ENCODE data around the gene KCNJ5. TPM values are rescaled to one million over a fixed set of nuclear protein-coding genes. Genes with fewer than 3 reads are reported as not detected.

KCNJ5 gene
- polyA plus RNA-seq, 4 donors = 4.4 to 5.7 (median 5.0) TPM

DNA sequence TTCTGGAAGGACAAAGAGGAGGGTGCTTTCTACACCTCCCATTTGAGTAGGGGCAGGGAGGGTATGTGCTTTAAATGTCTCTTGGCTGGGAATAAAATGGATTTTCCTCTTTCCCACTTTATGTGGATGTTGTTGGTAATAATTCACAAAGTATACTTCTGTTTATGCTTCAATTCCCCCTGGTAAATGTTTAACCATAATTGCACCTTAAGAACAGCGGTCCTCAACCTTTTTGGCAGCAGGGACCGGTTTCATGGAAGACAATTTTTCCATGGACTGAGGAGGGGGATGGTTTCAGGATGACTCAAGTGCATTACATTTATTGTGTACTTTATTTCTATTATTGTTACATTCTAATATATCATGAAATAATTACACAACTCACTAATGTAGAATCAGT is 55.5 kb downstream of the KCNJ5 start:
- DNase-seq (ENCODE audit: low read depth in 4 of 4, low spot score in 3 of 4) = no peak

DNA sequence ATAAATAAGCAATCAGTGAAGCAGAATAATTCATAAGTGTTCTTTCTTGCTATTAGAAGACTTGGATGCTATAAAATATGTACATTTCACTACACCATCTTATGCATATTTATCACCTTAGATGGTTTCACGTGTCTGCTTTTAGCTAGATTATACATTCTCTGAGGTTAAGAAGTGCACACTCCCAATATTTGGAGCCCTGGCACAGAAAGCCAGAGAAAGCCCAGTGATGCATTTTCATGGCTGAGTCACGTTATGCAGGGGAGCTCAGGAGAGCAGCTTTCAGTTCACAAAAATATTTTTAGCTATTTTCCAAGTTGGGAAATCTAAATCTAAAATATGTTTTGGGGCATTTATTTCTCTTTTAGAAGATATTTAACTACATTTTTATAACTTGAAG is 56.6 kb downstream of the KCNJ5 start:
- DNase-seq (ENCODE audit: low read depth in 4 of 4, low spot score in 3 of 4) = no peak

DNA sequence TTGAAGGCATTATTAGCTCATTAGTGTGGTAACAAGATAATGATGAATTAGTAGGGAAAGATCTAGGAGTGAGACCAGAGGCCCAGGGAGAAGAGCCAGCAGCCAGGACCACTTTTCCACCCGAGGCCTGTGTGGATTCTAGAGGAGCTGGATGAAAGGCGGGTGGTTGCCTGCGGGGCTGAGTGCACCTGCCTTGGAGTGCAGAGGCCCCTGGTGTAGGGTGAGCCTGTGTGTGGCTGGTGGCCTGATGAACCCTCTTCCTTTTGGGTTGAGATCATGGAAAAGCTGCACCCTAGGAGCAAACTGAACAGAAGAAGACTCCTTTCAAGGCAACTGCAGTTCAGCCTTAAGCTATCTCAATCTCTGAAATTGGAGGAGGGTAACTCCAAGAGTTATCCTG is 57.4 kb downstream of the KCNJ5 start:
- no peak for DNase-seq (ENCODE audit: low read depth in 4 of 4, low spot score in 3 of 4)

DNA sequence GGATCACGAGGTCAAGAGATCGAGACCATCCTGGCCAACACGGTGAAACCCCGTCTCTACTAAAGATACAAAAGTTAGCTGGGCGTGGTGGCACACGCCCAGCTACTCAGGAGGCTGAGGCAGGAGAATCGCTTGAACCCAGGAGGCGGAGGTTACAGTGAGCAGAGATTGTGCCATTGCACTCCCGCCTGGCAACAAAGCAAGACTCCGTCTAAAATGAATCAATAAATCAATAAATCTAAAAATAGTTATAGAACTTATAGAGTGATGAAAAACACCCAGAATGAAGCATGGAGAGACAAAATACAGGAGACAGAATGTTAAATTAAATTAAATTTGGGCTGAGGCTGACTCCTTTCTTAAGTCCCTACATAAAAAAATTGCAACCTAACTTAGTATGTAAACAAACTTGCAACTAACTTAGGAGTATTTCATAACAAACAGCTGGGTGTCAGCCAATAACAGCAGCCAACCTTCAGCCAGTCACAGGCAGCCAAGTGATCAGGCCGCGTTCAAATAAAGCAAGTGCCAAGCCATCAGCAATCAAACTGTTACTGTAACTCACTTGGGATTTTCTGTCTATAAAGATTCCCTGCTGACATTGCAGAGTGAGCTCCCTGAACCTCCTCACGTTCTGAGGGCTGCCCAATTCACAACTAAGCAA is 58.8 kb downstream of the KCNJ5 start:
- DNase-seq (ENCODE audit: low read depth in 4 of 4, low spot score in 3 of 4) = no peak

DNA sequence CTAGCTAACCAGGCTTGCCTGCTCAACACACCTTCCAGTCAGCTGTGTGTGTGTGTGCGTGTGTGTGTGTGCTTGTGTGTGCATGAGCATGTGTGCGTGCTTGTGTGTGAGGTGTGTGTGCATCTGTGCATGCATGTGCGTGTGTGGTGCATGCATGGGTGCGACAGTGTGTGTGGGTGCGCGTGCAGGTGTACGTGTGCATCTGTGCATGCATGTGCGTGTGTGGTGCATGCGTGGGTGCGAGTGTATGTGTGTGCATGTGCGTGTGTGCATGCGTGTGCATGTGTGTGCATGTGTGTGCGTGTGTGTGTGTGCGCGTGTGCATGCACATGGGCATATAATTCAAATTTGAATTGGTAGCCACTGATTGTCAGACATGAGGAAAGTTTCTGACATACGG is 62.0 kb downstream of the KCNJ5 start:
- no peak for DNase-seq (ENCODE audit: low read depth in 4 of 4, low spot score in 3 of 4)

DNA sequence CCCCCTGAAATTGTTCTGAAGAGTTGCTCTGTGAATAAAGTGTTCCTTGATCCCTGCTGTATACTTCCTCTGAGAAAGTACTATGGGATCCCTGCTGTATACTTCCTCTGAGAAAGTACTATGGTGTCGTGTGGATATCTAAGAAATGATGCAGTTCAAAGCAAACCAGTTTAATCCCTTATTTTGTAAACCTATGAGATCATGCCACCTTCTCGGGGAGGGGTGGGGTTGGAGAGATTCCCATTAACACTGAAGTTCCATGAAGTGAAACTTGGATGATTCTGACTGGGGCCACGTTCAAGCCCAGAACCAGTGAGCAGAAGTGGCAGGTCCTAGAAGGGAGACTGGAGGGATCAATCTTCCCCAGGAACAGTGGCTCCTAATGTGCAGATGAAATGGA is 64.5 kb downstream of the KCNJ5 start:
- no peak for DNase-seq (ENCODE audit: low read depth in 4 of 4, low spot score in 3 of 4)

DNA sequence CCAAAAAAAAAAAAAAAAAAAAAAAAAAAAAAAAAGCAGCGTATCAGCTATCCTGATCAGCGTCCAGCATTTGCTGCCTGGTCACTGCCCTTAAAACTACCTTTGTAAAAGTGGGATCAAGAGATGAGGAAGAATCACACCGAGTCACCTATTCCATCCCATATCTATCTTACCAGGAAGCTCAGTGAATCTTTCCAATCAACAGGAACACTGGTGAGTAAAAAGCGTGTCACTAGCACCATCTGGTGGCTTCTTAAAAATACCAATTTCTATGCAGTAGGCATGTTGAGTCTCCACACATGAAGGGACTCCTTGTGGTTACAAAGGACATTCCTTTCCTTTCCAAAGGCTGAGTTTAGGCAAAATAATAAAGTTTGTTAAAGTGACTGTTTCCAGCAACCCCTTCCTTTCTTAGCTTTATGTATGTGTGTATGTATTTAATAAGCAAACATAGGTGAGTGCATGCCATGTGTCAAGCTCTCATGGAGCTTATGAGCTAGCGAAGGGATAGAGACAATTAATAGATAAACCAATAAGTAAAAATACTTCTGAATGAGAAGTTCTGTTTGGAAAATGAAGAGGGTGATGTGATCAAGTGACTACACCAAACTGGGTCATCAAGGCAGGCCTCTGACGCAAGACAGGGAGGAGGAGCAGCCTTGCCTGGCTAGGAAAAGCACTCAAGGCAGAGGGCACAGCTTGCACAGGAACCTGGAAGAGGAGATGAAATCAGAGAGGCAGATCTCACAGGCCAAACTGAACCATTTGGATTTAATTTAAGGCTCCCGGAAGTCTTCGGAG is 65.4 kb downstream of the KCNJ5 start:
- peak; percentile 63 to 70 (median 64) for DNase-seq (ENCODE audit: low read depth in 4 of 4, low spot score in 3 of 4)

DNA sequence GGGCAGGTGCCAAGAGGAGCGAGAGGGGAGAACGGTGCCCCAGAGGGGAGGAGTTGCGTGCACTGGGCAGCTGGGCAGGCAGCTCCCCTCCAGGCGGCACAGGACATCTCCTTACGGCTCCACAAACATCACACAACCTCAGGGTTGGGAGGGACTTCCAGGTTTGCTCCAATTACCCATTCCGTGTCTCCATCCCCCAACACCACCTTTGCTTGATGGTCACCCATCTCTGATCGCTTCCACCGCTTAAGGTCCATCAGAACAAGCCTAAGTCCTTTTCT is 66.0 kb downstream of the KCNJ5 start:
- no peak for DNase-seq (ENCODE audit: low read depth in 4 of 4, low spot score in 3 of 4)

DNA sequence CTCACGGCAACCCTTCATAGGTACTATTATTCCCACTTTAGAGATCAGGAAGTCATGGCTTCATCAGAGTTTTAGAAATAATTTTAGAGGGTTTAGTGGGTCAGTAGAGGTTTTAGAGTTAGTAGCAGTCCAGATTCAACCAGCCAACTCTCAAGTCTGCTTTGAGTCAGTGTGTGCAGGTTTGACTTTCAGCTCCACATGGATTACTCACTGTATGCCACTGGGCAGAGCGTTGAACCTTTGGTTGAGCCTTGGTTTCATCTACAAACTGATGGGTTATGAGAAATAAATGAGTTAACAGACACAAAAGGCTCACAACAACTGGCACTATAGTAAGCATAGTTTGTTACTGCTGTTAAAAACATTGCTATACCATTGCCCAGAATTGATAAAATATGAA is 70.5 kb downstream of the KCNJ5 start:
- DNase-seq (ENCODE audit: low read depth in 4 of 4, low spot score in 3 of 4) = no peak

DNA sequence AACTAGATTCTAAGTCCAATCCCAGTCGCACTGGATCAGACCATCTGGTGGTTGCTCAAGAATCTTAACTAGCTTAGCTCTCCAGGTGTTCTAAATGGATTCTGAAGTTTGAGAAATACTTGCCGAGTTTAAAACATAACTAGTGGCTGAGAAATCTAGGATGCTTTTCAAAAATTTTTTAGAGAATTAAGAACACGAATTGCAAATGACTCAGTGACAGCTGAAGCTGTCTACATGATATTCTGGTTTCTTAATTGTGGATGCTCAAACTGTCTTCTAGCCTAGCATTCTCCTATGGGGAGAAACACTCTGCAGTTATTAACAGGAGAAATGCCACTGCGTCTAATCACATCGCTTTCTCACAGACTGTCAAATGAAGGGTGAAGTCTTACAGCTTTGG is 71.7 kb downstream of the KCNJ5 start:
- no peak for DNase-seq (ENCODE audit: low read depth in 4 of 4, low spot score in 3 of 4)

DNA sequence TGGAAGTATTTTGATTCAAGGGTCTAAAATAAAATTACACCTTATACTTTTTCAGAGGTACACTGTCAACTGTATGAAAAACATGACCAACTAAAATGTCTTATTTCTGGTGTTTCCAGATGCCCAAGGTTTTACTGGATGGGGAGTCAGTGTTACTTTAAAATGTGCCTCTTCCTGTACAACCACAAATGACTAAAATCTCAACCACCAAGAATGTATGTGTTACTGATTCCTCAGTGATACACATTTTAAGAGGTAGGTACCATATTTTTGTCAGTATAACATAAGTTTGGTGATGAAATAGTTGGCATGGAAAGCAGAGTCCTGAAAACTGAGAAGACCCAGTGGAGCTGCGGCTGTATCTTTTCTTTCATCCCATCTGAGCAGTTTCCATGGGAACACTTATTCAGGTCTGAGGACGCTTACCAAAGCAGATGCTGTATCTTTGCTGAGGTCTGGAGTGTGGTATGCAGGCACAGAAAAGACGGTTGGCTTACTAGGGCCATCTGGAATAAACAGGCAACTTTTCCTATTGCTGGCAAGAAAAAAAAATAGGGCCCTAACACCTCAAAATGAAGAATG is 72.7 kb downstream of the KCNJ5 start:
- no peak for DNase-seq (ENCODE audit: low read depth in 4 of 4, low spot score in 3 of 4)

DNA sequence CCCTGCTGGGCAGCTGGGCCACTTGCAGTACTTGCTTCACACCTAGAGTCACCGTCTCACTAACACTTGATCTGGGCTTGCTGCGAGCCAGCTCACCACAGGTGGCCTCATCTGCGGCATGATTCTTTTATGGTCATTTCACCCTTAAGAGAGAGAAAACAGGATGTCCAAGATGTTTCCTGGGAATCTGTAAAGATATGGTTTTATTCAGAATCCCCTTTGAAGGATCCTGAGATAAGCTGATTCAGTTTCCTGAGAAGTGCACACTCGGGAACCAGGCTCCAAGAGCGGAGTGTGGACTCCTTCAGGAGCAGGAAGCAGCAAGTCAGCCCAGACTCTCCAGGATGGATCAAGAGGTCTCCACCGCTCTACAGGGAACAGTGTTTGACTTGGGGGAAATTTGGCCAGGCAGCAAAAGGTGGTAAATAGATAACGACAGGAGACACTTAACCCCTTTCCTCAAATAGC is 73.3 kb downstream of the KCNJ5 start:
- no peak for DNase-seq (ENCODE audit: low read depth in 4 of 4, low spot score in 3 of 4)

DNA sequence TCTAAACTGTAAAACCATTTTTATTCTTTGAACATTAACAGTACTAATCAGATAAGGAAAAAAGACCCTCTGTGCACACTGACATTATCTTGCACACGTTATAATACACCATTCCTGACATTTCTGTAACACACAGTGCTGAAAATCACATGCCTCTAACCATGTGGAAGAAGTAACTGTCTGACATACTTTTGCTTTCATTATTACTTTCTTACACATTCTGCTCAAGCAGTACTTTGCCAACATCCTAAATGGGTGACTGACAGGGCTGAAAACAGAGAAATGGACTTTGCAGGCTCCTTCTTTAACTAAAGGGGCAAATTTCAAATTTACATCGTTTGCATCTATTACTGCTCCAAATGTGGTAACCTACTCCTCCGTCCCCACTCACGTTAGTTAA is 74.3 kb downstream of the KCNJ5 start:
- DNase-seq (ENCODE audit: low read depth in 4 of 4, low spot score in 3 of 4) = no peak

DNA sequence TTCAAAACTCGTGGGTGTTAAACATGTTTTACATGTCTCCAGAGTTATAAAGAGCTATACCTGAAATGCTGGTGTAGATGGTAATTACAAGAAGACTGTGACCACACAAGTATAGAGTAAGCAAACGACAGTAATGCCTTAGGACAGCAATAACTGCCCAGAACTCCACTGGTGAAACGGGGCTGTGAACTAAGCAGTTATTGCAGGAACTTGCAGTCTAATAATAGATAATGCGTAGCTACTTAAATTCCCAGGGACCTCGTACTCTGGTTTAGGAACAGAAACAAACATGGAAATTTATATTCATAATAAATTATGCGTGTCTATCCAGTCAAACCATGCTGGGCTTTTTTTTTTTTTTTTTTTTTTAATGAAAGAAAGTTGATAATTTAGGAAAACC is 76.4 kb downstream of the KCNJ5 start:
- DNase-seq (ENCODE audit: low read depth in 4 of 4, low spot score in 3 of 4) = no peak

DNA sequence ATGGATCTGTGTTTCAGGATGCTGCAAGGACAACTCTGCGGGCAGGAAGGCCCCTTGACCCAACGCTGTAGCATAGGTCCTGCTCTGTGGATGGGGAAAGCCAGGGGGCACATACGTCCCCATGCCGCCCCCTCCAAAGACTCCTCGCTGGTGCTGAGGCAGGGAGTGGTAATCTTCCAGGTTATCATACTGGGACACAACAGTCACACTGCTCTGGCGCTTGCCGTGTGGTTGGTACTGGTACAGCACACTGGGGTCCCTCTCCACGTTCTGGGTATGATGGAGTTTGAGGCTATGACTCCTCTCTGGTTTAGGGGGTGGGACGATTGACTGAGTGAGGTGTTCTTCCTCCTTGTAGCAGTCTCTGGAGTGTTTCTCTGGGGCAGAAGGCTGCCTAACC is 77.8 kb downstream of the KCNJ5 start:
- DNase-seq (ENCODE audit: low read depth in 4 of 4, low spot score in 3 of 4) = no peak

Other genes with a start within 250 kb of the KCNJ5 start
- 10 to 100 TPM; 24.5 to 33.0 (median 31.8) TPM for gene FLI1, start 197.3 kb upstream of the KCNJ5 start, polyA plus RNA-seq (ENCODE audit: insufficient read length in 4 of 4)
- gene KCNJ1, start 24.1 kb upstream of the KCNJ5 start, polyA plus RNA-seq (ENCODE audit: insufficient read length in 4 of 4) = 100 to 1,000 TPM in 3 of 4 donors, 10 to 100 TPM in 1; 87.4 to 119 (median 110) TPM
- 1 to 10 TPM in 3 of 4 donors, under 1 TPM in 1; 0.87 to 1.4 (median 1.3) TPM for gene TP53AIP1, start 51.5 kb downstream of the KCNJ5 start, polyA plus RNA-seq (ENCODE audit: insufficient read length in 4 of 4)